SIG-M5 treated with dmso at 0.1 percent for 504 hours (cell line): ENCODE measurements around the gene AUP1.
A peak's percentile ranks its signal among the peaks of the same experiment; 100 is the strongest.
"Not testable (repeated sequence)": the region's sequence is repeated elsewhere in the genome, so short reads cannot be mapped to it uniquely, and the experiment has no call there.

Experiments used
- DNase-seq: peaks from one replicate; lab custom pipeline; 2025; ENCODE audit not compliant: unreplicated experiment; lab: John Stamatoyannopoulos, UW

Gene AUP1

GRCh38 chr2:74499267-74499939, 30.1 kb downstream of the AUP1 start, which contains the start of gene LBX2:
Gene LBX2 (minus strand): TSS chr2:74499603. CDS start chr2:74499537, 66 bp downstream.
- DNase-seq = no peak

- peak; percentile 38 for DNase-seq
Observed at GRCh38 chr2:74498500-74499266, 30.8 kb downstream of the AUP1 start.

GRCh38 chr2:74497777-74498499, 31.6 kb downstream of the AUP1 start:
- DNase-seq = no peak

- no peak for DNase-seq
Observed at GRCh38 chr2:74496997-74497776, 32.3 kb downstream of the AUP1 start.

GRCh38 chr2:74495440-74495839, 34.1 kb downstream of the AUP1 start:
- DNase-seq = no peak

- DNase-seq = no peak
Observed at GRCh38 chr2:74493546-74493945, 36.0 kb downstream of the AUP1 start.

GRCh38 chr2:74491648-74492544, 37.6 kb downstream of the AUP1 start:
- DNase-seq = no peak

- DNase-seq = no peak
Observed at GRCh38 chr2:74489906-74490305, 39.6 kb downstream of the AUP1 start.

- DNase-seq = no peak
Observed at GRCh38 chr2:74488643-74489481, 40.6 kb downstream of the AUP1 start.

GRCh38 chr2:74486141-74486540, 43.4 kb downstream of the AUP1 start:
- DNase-seq = no peak

GRCh38 chr2:74483675-74484164, 45.8 kb downstream of the AUP1 start:
- DNase-seq = not testable (repeated sequence)

GRCh38 chr2:74482801-74483674, 46.5 kb downstream of the AUP1 start, which contains the start of the genes CCDC142 and TTC31:
Gene CCDC142 (minus strand): TSS chr2:74482998. CDS start chr2:74482837, 161 bp downstream.
Gene TTC31 (plus strand): TSS chr2:74483081. CDS start chr2:74483096, 15 bp downstream.
- peak; percentile 96 for DNase-seq

GRCh38 chr2:74481961-74482800, 47.3 kb downstream of the AUP1 start:
- DNase-seq = peak; percentile 77

- DNase-seq = no peak
Observed at GRCh38 chr2:74481431-74481830, 48.1 kb downstream of the AUP1 start.
